GM12892 (cell line): ENCODE results near the gene ARHGAP26.

Experiments
- POLR2A ChIP-seq: IDR thresholded peaks from 2 replicates; pipeline ENCODE4 v1.6.1; 2011; ENCODE audit warnings: low read depth, low read length, control low read depth
- POLR2AphosphoS5 ChIP-seq: IDR thresholded peaks from 2 replicates; pipeline ENCODE4 v1.6.1; 2011; ENCODE audit warnings: low read depth, low read length, control low read depth
- TAF1 ChIP-seq: IDR thresholded peaks from 2 replicates; pipeline ENCODE4 v1.6.1; 2011; ENCODE audit warnings: low read depth, mild to moderate bottlenecking, control low read depth, low read length, borderline replicate concordance

GRCh38 chr5:143262393-143263174 lies 492.4 kb downstream of the ARHGAP26 start:
- TF ChIP-seq POLR2AphosphoS5: no peak
- no peak for TF ChIP-seq POLR2A
- TF ChIP-seq TAF1: no peak
